ENCODE data around the gene C2orf81. TPM values are rescaled to one million over a fixed set of nuclear protein-coding genes. Genes with fewer than 3 reads are reported as not detected.

Gene C2orf81
- total RNA-seq, 1 donor from 2014 or later, result 0.82 TPM

DNA sequence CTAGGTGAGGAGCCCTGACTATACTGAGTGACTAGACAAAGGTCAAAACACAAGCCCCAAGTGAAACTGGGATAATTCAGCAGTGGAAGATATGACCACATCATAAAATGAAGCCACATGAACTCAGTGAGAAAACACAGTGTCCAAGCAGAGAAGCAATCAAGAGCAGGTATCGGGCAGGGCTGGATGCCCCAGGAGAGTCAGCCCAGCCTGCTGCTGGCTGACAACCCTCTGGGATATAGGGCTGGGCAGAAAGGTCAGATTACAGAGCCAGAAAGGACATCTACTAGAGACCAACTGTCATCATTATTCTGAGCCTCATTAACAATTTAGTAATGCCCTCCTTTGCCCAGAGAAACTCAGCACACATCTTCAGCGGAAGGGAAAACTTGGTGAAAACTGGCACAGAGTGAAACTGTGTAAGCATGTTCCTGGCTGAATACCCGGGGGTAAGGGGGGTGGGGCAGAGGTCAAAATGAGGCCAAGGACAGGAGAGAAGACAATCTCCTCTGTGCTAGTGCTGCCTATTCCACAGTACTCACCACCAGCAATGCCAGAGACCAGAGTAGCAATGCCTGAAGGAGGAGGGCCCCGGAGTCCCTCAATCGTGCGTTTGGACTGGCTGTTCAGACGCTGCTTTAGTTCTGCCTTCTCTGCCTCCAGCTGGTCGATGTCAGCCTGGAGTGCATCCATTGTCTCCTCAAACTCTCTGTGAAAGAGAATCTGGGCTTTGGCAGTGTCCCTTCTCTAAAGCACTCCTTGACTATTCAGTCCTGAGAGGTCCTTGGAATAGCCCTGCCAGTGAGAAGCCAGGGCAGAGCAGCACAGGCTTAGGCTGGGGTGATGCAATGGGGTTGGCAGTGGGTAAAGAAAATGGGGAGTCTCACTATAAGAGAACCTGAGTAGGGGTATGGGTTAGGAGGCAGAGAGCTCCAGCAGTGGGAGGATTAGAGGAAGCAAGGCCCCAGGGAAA, 56.6 kb downstream of the C2orf81 start:
- Histone ChIP-seq H3K4me3 (no peak overlapping the region), H3K27me3 (ENCODE audit: low read depth) (no peaks in the 10 kb centered on the region), H3K4me1 (peaks cover 20% of the 10 kb centered on the region), H3K9me3 (replicated peaks) (no peaks in the 10 kb centered on the region), H3K36me3 (peaks cover 100% of the 10 kb centered on the region), H3K27ac (replicated peaks) (peak overlapping the region; percentile 80)
- TF ChIP-seq, protein P1, sequence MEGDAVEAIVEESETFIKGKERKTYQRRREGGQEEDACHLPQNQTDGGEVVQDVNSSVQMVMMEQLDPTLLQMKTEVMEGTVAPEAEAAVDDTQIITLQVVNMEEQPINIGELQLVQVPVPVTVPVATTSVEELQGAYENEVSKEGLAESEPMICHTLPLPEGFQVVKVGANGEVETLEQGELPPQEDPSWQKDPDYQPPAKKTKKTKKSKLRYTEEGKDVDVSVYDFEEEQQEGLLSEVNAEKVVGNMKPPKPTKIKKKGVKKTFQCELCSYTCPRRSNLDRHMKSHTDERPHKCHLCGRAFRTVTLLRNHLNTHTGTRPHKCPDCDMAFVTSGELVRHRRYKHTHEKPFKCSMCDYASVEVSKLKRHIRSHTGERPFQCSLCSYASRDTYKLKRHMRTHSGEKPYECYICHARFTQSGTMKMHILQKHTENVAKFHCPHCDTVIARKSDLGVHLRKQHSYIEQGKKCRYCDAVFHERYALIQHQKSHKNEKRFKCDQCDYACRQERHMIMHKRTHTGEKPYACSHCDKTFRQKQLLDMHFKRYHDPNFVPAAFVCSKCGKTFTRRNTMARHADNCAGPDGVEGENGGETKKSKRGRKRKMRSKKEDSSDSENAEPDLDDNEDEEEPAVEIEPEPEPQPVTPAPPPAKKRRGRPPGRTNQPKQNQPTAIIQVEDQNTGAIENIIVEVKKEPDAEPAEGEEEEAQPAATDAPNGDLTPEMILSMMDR (IDR thresholded peaks at IDR 0.05; ENCODE audit: borderline replicate concordance), result no peak
- no peak for DNase-seq
- intact Hi-C loops (cut with micrococcal nuclease), result no loop called here

Other genes with a start within 250 kb of the C2orf81 start
- gene MOB1A, start 242.7 kb downstream of the C2orf81 start, total RNA-seq, result 54.9 TPM
- gene MTHFD2, start 223.0 kb downstream of the C2orf81 start, total RNA-seq, result 17.8 TPM
- gene SLC4A5, start 78.2 kb downstream of the C2orf81 start, total RNA-seq, result 2.3 TPM
- 201 TPM for gene DCTN1, start 41.3 kb downstream of the C2orf81 start, total RNA-seq
- gene WDR54, start 111 bp upstream of the C2orf81 start, total RNA-seq, result 2.9 TPM
- gene RTKN, start 20.3 kb upstream of the C2orf81 start, total RNA-seq, result 14.0 TPM
- gene INO80B, start 33.5 kb upstream of the C2orf81 start, total RNA-seq, result 19.3 TPM
- gene WBP1, start 36.8 kb upstream of the C2orf81 start, total RNA-seq, result 46.1 TPM
- 19.5 TPM for gene MOGS, start 43.8 kb upstream of the C2orf81 start, total RNA-seq
- gene MRPL53, start 51.1 kb upstream of the C2orf81 start, total RNA-seq, result 176 TPM
- 5.6 TPM for gene CCDC142, start 61.4 kb upstream of the C2orf81 start, total RNA-seq
- gene TTC31, start 61.5 kb upstream of the C2orf81 start, total RNA-seq, result 9.5 TPM
- 0.25 TPM for gene LBX2, start 78.0 kb upstream of the C2orf81 start, total RNA-seq
- gene PCGF1, start 86.1 kb upstream of the C2orf81 start, total RNA-seq, result 20.2 TPM
- not detected for gene TLX2, start 92.8 kb upstream of the C2orf81 start, total RNA-seq
- 0.11 TPM for gene DQX1, start 104.6 kb upstream of the C2orf81 start, total RNA-seq
- 46.9 TPM for gene AUP1, start 108.1 kb upstream of the C2orf81 start, total RNA-seq
- gene HTRA2, start 108.3 kb upstream of the C2orf81 start, total RNA-seq, result 26.6 TPM
- 4.7 TPM for gene LOXL3, start 132.3 kb upstream of the C2orf81 start, total RNA-seq
- gene DOK1, start 133.1 kb upstream of the C2orf81 start, total RNA-seq, result 4.1 TPM
- not detected for gene M1AP, start 226.7 kb upstream of the C2orf81 start, total RNA-seq
- gene SEMA4F, start 232.6 kb upstream of the C2orf81 start, total RNA-seq, result 2.9 TPM